ENCODE measurements around the gene BMP7.

BMP7 gene

DNA sequence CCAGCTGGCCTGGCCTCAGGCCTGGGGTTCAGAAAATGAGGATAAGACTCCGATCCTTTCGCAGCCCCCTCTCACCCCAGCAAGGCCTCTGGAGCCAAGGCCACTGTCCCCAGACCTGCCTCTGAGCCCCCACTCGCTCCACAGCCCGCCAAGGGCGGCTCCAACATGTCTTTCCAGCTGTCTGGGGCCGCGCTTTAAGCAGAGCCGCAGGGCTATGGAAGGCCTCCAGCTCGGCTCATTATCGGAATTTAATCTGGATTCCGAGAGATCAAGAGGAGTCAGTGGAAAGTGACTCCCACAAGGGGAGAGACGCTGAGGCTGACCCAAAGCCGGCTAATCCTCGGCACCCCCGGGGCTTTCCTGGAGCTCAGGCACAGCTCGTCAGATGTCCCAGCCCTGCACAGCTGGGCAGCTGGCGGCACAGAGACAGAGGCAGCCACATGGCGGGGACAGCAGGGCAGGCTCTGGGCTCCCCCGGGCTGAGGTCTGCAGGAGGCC is 41.8 kb downstream of the BMP7 start:
- CTCF ChIA-PET, result interaction anchor here (1.2 kb wide), 1 partner anchor 1274 kb away, joined by 3 read pairs; no protein-coding TSS in a partner anchor
- DNase-seq, result no peak

DNA sequence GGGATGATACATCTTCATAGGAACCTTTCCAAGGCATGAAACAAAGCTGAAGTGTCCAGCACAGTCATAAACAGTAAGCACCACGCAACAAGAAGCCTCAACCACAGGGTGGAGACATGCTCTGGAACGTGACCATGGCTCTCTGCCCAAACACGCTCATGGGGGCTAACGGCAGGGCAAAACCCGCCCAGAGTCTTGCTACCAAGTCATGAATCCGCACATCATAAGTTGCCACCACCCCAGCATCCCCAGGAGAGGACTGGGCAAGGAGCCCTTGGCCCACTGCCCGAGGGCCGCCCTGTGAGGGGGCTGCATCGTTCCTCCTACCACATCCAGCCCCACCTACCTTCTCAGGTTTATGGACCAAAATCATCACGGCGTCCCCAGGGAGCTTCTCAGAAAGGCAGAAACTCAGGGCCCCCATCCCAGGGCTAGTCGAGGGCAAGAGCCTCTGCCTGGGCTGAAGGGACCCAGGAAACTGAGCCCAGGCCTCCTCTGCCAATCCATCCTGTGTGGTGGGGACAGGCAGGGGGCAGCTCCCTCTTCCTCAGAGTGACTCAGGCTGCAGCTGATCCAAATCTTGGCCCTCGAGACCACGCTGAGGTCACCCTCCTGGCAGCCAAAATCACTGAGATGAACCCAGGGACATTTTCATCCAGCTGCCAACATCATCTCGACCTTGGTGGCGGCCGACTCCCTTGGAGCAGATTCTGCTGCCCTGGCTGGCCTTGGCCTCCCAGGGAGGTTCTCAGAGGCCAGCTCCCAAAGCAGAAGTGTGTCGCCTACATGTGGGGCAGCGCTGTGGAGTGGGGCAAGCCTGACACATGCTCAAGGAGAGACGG is 42.6 kb downstream of the BMP7 start:
- H3K4me3 Mint-ChIP-seq, result no peak overlapping the region
- no peaks in the 10 kb centered on the region for H3K36me3 Mint-ChIP-seq
- no peaks in the 10 kb centered on the region for H3K9me3 Mint-ChIP-seq
- no peaks in the 10 kb centered on the region for H3K4me1 Mint-ChIP-seq
- CTCF ChIA-PET, result no interaction called here
- H3K27me3 Mint-ChIP-seq, result peaks cover 3% of the 10 kb centered on the region
- no peak for DNase-seq
- H3K27ac Mint-ChIP-seq, result no peak overlapping the region

More for the DNA sequence above, 41.8 kb downstream of the BMP7 start:
- Mint-ChIP-seq H3K27me3 (peaks cover 8% of the 10 kb centered on the region), H3K4me1 (no peaks in the 10 kb centered on the region), H3K9me3 (no peaks in the 10 kb centered on the region), H3K36me3 (no peaks in the 10 kb centered on the region), H3K27ac (no peak overlapping the region), H3K4me3 (no peak overlapping the region)

DNA sequence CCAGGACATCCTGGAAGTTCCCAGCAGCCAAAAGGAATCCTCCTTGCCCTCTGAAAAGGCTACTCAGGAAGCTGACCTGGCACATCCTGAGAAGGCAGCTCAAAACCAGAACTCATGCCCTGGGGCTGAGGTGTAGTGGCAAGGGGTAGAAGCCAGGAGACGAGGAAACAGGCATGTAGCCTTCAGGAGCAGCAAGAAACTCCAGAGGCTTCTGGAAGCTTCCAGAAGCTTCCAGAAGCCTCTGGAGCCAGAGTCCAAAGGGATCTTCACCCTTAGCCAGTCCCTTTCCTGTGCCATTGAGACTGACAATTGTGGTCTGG is 43.9 kb downstream of the BMP7 start:
- CTCF ChIA-PET, result no interaction called here
- Mint-ChIP-seq H3K9me3 (no peaks in the 10 kb centered on the region), H3K27ac (no peak overlapping the region), H3K27me3 (peaks cover 3% of the 10 kb centered on the region), H3K4me3 (no peak overlapping the region), H3K36me3 (no peaks in the 10 kb centered on the region), H3K4me1 (no peaks in the 10 kb centered on the region)
- no peak for DNase-seq

DNA sequence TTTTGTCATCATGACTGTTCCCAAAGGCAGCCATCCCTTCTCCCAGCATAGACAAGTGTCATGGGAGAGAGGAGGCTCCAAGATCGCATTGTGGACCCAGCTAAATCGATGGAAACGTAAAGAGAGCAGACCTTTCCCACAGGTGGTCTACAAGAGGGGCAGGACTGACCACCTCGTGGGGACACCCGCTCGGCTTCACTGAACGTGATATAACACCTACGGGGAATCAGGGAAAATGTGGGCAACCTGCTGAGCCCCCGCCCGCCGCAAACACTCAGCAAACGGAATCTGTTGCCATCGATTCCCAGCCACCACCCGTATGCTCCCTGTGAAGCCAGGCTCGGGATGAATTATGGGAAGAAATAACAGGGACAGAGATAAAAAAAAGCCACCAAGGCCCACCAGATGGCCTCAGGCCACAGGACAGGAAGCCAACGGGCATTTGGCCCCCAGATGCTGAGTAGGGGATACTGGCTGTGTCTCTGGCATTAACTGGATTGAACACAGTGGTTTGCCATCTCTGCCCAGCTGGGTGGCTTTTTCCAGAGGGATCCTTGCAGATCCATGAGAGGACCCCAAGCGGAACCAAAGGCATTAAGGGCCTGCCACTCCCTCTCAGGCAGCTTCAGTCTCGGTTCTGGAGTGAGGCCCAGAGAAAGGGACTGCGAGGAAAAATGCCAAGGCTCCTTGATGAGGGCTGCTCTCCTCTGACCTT is 44.4 kb downstream of the BMP7 start:
- Mint-ChIP-seq H3K4me1 (no peaks in the 10 kb centered on the region), H3K36me3 (no peaks in the 10 kb centered on the region), H3K4me3 (no peak overlapping the region), H3K9me3 (no peaks in the 10 kb centered on the region), H3K27ac (no peak overlapping the region), H3K27me3 (peaks cover 3% of the 10 kb centered on the region)
- DNase-seq, result no peak
- CTCF ChIA-PET, result no interaction called here

DNA sequence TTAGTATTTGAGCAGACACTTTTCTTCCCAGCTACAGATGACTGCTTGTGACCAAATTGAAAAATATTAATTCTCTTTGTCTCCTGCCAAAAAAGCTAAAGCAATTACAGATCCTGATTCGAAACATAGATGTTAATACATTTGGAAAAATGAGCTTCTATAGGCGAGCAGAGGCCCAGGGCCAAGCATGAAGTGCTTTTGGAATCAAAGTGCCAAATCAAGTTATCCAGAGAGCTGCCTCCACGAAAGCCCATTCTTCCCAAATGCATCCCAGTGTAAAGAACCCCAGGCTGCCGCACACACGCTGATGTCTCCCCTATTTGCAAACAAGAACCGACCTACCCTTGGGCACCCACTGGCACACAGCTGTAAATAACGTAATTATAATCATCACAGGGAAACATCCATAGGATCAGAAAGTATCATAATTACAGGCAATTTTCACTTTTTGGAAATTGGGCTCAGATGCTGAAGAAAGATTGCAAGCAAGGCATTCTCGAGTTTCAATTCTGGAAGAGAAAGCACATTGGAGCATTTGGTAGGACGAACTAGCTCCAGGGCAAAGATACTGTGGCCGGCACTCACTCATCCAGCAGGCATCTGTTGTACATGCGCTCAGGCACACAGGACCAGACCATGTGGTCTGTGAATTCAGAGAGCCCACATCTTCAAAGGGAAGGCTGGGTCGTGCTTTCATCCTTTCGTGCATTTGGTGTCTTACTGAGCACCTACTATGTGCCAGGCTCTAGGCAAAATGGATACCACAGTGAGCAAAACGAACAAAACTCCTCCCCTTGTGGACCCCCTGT is 45.9 kb downstream of the BMP7 start:
- H3K4me1 Mint-ChIP-seq, result no peaks in the 10 kb centered on the region
- H3K27me3 Mint-ChIP-seq, result no peaks in the 10 kb centered on the region
- no peak for DNase-seq
- H3K36me3 Mint-ChIP-seq, result no peaks in the 10 kb centered on the region
- H3K27ac Mint-ChIP-seq, result no peak overlapping the region
- CTCF ChIA-PET, result no interaction called here
- no peak overlapping the region for H3K4me3 Mint-ChIP-seq
- no peaks in the 10 kb centered on the region for H3K9me3 Mint-ChIP-seq

DNA sequence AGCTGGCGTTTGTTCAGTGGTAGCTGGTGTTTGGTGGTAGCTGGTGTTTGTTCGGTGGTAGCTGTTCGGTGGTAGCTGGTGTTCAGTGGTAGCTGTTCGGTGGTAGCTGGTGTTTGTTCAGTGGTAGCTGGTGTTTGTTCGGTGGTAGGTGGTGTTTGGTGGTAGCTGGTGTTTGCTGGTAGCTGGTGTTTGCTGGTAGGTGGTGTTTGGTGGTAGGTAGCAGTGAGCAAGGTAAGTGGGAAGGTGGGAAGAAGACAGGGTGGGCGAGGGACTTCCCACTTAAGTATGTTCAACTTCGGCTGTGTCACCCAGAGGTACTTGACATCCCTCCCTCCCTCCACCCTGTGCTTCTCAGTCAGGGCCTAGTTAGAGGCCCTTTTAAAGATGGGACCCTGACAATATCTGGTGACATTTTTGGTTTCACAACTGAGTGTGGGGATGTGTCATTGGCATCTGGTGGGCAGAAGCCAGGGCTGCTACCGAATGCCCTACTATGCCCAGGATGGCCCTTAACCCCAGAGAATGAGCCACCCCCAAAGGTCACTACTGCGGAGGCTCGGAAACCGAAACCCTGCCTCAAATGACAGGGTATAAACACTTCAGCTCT is 47.3 kb downstream of the BMP7 start:
- CTCF ChIA-PET, result no interaction called here
- Mint-ChIP-seq H3K9me3 (no peaks in the 10 kb centered on the region), H3K4me1 (no peaks in the 10 kb centered on the region), H3K4me3 (no peak overlapping the region), H3K27me3 (peaks cover 5% of the 10 kb centered on the region), H3K27ac (no peak overlapping the region), H3K36me3 (no peaks in the 10 kb centered on the region)
- no peak for DNase-seq

DNA sequence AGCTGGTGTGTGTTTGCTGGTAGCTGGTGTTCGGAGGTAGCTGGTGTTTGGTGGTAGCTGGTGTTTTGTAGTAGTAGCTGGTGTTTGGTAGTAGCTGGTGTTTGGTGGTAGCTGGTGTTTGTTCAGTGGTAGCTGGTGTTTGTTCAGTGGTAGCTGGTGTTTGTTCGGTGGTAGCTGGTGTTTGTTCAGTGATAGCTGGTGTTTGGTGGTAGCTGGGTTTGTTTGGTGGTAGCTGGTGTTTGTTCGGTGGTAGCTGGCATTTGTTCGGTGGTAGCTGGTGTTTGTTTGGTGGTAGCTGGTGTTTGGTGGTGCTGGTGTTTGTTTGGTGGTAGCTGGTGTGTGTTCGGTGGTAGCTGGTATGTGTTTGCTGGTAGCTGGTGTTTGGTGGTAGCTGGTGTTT is 48.0 kb downstream of the BMP7 start:
- CTCF ChIA-PET, result interaction anchor here (1.3 kb wide), 1 partner anchor 128 kb away, joined by 6 read pairs; no protein-coding TSS in a partner anchor
- H3K36me3 Mint-ChIP-seq, result no peaks in the 10 kb centered on the region
- no peaks in the 10 kb centered on the region for H3K9me3 Mint-ChIP-seq
- no peaks in the 10 kb centered on the region for H3K4me1 Mint-ChIP-seq
- no peak overlapping the region for H3K27ac Mint-ChIP-seq
- peaks cover 10% of the 10 kb centered on the region for H3K27me3 Mint-ChIP-seq
- no peak overlapping the region for H3K4me3 Mint-ChIP-seq
- no peak for DNase-seq

DNA sequence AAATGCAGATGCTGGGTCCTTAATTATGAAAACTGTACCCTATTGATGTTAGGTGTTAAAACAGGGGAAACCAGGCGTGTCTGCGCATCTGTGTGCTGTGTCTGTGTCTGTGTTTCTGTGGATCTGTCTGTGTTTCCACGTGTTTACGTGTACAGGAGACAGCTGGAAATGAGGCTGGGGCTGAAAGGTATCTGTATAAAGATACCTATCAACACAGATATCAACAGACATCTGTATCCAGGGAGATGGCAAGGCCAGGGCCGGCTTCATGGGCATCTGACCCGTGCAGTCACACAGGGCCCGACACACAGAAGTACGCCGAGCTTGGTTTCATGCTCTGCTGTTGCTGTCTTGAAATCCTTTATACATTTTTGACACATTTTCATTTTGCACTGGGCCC is 48.6 kb downstream of the BMP7 start:
- no peaks in the 10 kb centered on the region for H3K36me3 Mint-ChIP-seq

DNA sequence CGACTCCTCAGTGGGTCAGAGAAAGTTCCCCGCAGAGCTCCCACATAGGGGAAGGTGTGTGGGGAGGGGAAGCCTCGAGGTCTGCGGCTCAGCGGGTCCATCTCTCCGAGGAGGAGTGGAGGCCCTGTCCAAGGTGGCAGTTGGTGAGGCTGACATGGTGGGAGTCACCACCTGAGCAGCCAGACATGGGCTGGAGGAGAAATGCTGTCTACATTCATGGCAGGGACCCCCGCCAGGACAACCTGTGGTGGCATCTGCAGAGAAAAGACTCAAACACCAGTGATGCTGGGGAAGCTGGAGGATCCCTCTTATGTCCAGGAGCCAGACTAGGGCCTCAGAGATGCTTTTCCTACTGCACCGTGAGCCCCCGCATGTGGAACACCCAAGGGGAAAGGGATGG is 49.8 kb downstream of the BMP7 start:
- Mint-ChIP-seq H3K27ac (no peak overlapping the region), H3K36me3 (no peaks in the 10 kb centered on the region), H3K4me1 (no peaks in the 10 kb centered on the region), H3K9me3 (no peaks in the 10 kb centered on the region), H3K27me3 (peaks cover 29% of the 10 kb centered on the region), H3K4me3 (no peak overlapping the region)
- no peak for DNase-seq
- CTCF ChIA-PET, result no interaction called here

More for the DNA sequence above, 48.6 kb downstream of the BMP7 start:
- Mint-ChIP-seq H3K9me3 (no peaks in the 10 kb centered on the region), H3K4me3 (no peak overlapping the region), H3K4me1 (no peaks in the 10 kb centered on the region), H3K27me3 (peaks cover 17% of the 10 kb centered on the region), H3K27ac (no peak overlapping the region)
- DNase-seq, result no peak
- CTCF ChIA-PET, result interaction anchor here (1.3 kb wide), 1 partner anchor 128 kb away, joined by 6 read pairs; no protein-coding TSS in a partner anchor

DNA sequence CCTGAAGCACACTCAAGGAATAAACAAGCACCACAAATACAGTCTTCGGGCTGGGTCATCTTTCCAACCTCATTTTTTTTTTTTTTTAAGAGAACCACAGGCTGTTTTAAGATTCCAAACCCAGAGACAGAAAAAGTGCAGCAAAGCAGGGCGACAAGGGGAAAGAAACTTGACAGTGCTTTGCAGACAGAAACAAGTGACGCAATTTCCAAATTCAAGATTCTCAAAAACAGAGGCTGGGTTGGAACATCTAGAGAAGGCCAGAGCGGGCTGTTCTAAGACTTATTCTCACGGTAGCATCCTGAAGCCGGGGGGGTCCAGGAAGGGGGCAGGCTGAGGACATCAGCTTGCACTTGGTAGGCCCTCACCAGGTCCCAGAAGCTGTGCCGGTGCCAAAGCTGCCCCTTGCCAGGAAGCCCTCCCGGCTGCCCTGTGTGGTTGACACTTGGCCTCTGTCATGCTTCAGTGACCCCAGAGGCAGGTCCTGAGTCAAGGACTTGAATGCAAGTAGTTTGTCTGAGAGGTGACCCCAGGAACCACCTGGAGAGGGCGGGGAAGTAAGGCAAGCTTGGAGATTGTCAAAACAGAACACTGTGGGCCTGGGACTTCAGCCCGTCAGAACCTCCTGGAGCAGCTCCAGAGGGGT is 50.5 kb downstream of the BMP7 start:
- Mint-ChIP-seq H3K27ac (no peak overlapping the region), H3K9me3 (no peaks in the 10 kb centered on the region), H3K27me3 (peaks cover 36% of the 10 kb centered on the region), H3K36me3 (no peaks in the 10 kb centered on the region), H3K4me1 (no peaks in the 10 kb centered on the region), H3K4me3 (no peak overlapping the region)
- CTCF ChIA-PET, result no interaction called here
- no peak for DNase-seq

DNA sequence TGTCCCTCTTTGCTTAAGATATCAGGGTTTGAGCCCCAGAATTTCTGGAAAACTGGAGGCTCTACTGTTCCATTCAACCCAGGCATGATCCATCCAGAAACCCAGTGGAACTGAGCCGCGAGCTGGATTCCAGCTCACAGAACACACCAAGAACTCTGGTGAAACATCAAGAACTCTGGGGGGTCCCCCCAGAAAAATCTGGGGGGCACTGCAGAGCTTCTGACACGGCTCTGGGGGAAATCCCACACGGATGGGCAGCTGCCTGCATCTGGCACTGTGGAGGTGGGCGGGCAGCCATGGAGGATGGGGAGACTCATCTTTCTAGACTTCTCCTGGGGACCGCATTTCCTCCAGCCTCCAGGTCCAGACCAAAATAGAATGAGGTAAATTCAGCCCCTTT is 51.0 kb downstream of the BMP7 start:
- no peaks in the 10 kb centered on the region for H3K4me1 Mint-ChIP-seq
- H3K4me3 Mint-ChIP-seq, result no peak overlapping the region
- no peak overlapping the region for H3K27ac Mint-ChIP-seq
- no peaks in the 10 kb centered on the region for H3K9me3 Mint-ChIP-seq
- CTCF ChIA-PET, result no interaction called here
- H3K27me3 Mint-ChIP-seq, result peaks cover 41% of the 10 kb centered on the region
- H3K36me3 Mint-ChIP-seq, result no peaks in the 10 kb centered on the region
- no peak for DNase-seq

DNA sequence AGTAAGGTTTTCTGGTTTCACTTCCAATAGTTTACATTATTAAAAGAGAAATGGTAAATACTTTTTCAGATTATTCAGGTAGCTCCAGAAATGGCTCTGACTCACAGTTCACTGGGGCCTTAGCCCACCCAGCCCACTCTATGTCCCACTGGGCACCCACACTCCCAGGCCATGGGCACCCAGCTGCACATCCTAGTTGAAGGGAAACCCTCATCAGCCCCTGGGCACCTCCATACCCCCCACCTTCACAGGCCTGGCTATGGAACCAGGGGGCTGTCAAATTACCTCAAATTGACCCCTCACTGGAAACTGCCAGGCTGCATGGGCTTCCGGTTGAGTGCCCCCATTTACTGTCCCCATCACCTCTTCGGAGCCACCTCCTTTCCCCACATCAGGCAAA is 51.5 kb downstream of the BMP7 start:
- Mint-ChIP-seq H3K4me1 (no peaks in the 10 kb centered on the region), H3K9me3 (no peaks in the 10 kb centered on the region), H3K4me3 (no peak overlapping the region), H3K27ac (no peak overlapping the region), H3K27me3 (peaks cover 45% of the 10 kb centered on the region), H3K36me3 (no peaks in the 10 kb centered on the region)
- no peak for DNase-seq
- CTCF ChIA-PET, result no interaction called here

DNA sequence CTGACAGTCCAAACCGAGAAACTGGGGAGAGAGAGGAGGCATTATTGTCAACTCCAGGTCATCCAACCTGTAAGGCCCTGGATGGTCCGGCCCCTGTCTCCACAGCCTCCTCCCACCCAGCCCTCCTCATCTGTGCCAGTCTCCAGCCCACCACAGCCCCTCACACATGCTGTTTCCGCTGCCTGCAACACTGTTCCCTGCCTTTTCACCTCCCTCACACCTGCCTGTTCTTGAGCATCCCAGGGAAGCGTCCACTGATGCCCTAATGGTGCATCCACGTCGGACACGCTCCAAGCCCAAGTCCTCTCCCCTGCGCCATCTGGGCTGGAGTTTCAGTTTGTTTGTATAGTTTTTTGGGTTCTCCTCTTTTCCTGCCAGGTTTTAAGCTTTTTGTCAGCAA is 52.0 kb downstream of the BMP7 start:
- no peak overlapping the region for H3K27ac Mint-ChIP-seq
- DNase-seq, result no peak
- no peaks in the 10 kb centered on the region for H3K9me3 Mint-ChIP-seq
- no peak overlapping the region for H3K4me3 Mint-ChIP-seq
- CTCF ChIA-PET, result no interaction called here
- H3K36me3 Mint-ChIP-seq, result no peaks in the 10 kb centered on the region
- H3K4me1 Mint-ChIP-seq, result no peaks in the 10 kb centered on the region
- H3K27me3 Mint-ChIP-seq, result peaks cover 45% of the 10 kb centered on the region

DNA sequence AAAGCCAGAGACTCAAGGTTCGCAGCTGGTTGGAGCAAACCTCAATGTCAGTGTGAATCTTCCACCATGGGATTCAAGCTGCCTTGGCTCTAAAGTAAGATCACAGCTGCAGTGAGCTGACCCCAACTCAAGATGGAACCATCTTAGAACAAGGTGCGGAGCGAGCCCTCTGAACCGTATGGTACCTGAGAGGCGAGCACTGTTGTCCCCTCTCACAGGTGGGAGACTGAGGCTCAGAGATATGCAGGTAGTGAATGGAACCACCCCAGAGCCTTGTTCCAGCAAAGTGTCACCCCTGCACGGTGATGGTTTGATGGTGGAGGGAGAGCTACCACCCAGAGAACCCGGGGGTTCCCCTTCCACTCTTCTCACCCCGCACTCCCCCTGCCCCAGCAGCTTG is 52.5 kb downstream of the BMP7 start:
- Mint-ChIP-seq H3K4me1 (no peaks in the 10 kb centered on the region), H3K36me3 (no peaks in the 10 kb centered on the region), H3K27ac (no peak overlapping the region), H3K4me3 (no peak overlapping the region), H3K27me3 (peaks cover 45% of the 10 kb centered on the region), H3K9me3 (no peaks in the 10 kb centered on the region)
- CTCF ChIA-PET, result interaction anchor here (1.2 kb wide), 1 partner anchor 12 kb away, joined by 3 read pairs; no protein-coding TSS in a partner anchor
- DNase-seq, result no peak
